NT2/D1 (cell line): Measurements from ENCODE around the gene CRKL.

ENCODE experiments used
- YY1 ChIP-seq: IDR thresholded peaks from 2 replicates; pipeline ENCODE4 v1.6.1; 2011; ENCODE audit not compliant: insufficient read length, insufficient read depth
- ZNF274 ChIP-seq: IDR thresholded peaks from 2 replicates; pipeline ENCODE4 v1.6.1; 2011; ENCODE audit warnings: mild to moderate bottlenecking, low read depth, low read length

- no peak for TF ChIP-seq YY1
- no peak for TF ChIP-seq ZNF274
Observed at GRCh38 chr22:20875296-20875695, 41.9 kb upstream of the CRKL start.
